Osteoblast (primary cell): ENCODE results near the gene RAVER1. TPM values are rescaled to one million over a fixed set of nuclear protein-coding genes. Genes with fewer than 3 reads are reported as not detected.
A peak's percentile ranks its signal among the peaks of the same experiment; 100 is the strongest.

ENCODE experiments used
- DNase-seq: peaks from one replicate; pipeline ENCODE4 v3.0.0; 2011; ENCODE audit warnings: low spot score, mixed read lengths; ENCODE audit not compliant: insufficient read length; ENCODE audit errors: missing footprints
- H2AFZ ChIP-seq: 2 replicates; pipeline ENCODE4 v1.6.0; 2011; ENCODE audit warnings: mild to moderate bottlenecking, low read length
- H3K27ac ChIP-seq: 2 replicates; pipeline ENCODE4 v1.5.1; 2011; ENCODE audit warnings: mild to moderate bottlenecking, low read depth, low read length, moderate library complexity
- H3K27me3 ChIP-seq: 2 replicates; pipeline ENCODE4 v1.6.0; 2012; ENCODE audit warnings: mild to moderate bottlenecking, control low read depth, inconsistent platforms, low read length, moderate library complexity; ENCODE audit not compliant: insufficient read depth
- H3K36me3 ChIP-seq: 2 replicates; pipeline ENCODE4 v1.5.1; 2011; ENCODE audit warnings: mild to moderate bottlenecking, low read length, control low read depth, moderate library complexity; ENCODE audit not compliant: insufficient read depth
- H3K4me1 ChIP-seq: 2 replicates; pipeline ENCODE4 v1.5.1; 2011; ENCODE audit warnings: mild to moderate bottlenecking, low read length, control low read depth, moderate library complexity; ENCODE audit not compliant: insufficient read depth
- H3K4me2 ChIP-seq: 2 replicates; pipeline ENCODE4 v1.6.0; 2011; ENCODE audit warnings: mild to moderate bottlenecking, low read length; ENCODE audit not compliant: insufficient read depth
- H3K4me3 ChIP-seq: fragments of 200-600 bp; sonication (generic); 3 replicates; pipeline ENCODE4 v1.5.1; 2012; ENCODE audit warnings: mild to moderate bottlenecking, low read length, inconsistent platforms; ENCODE audit not compliant: insufficient read depth
- H3K79me2 ChIP-seq: 2 replicates; pipeline ENCODE4 v1.6.0; 2012; ENCODE audit warnings: mild to moderate bottlenecking, low read length, control low read depth, inconsistent platforms; ENCODE audit not compliant: insufficient read depth
- H3K9me3 ChIP-seq: 2 replicates; pipeline ENCODE4 v1.5.1; 2011; ENCODE audit warnings: low read depth, low read length, control low read depth
- H4K20me1 ChIP-seq: 2 replicates; pipeline ENCODE4 v1.6.0; 2012; ENCODE audit warnings: mild to moderate bottlenecking, low read length, control low read depth; ENCODE audit not compliant: insufficient read depth
- total RNA-seq: library from RNA; depleted of rRNA; stranded (reverse); fragments of >200 nt; gene quantifications from 2 replicates; pipeline ENCODE4 v1.2.3, GENCODE V29; 2012
- TF ChIP-seq, protein P1 (sequence below): IDR thresholded peaks from 2 replicates; pipeline ENCODE4 v1.5.1; 2011; ENCODE audit warnings: mild to moderate bottlenecking, low read depth, low read length, moderate library complexity; ENCODE audit errors: extremely low read depth

The RAVER1 gene
- total RNA-seq, 1 donor: 8.0 TPM

DNA sequence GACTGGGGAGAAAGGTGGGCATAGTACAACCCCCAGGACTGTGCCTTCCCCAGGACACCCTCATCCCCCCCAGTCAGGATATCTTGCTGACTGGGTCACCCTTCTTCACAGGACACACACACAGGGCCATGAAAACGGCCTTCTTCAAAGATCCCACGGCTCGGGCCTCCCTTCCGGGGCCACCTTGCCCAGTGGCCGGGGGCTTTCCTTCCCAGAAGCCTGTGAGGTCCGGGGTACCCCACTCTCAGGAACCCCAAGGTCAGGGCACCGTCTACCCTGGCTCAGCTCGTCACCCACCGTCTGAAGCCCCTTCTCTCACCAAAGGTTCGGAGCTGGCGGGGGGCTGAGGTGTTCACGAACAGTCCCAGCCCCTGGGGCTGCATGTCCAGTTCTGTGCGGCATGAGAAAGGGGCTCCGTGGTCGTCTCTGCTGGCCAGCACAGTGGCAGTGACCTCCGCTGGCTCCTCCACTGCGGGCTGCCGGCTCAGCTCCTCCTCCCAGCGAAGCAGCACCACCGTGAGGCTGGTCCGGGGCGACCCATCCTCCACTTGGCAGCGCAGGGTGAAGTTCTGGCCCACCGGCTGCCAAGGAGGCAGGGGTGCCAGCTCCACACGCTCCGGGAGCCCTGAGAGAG, 2.1 kb upstream of the RAVER1 start:
- Histone ChIP-seq H2AFZ (peak overlapping the region; percentile 96), H3K4me2 (peak overlapping the region; percentile 99), H4K20me1 (peaks cover 15% of the 10 kb centered on the region), H3K27me3 (no peaks in the 10 kb centered on the region), H3K4me3 (peak overlapping the region; percentile 99), H3K27ac (no peak overlapping the region), H3K36me3 (peaks cover 2% of the 10 kb centered on the region), H3K4me1 (peaks cover 22% of the 10 kb centered on the region), H3K9me3 (no peaks in the 10 kb centered on the region), H3K79me2 (peaks cover 28% of the 10 kb centered on the region)
- DNase-seq: no peak
- TF ChIP-seq, protein P1, sequence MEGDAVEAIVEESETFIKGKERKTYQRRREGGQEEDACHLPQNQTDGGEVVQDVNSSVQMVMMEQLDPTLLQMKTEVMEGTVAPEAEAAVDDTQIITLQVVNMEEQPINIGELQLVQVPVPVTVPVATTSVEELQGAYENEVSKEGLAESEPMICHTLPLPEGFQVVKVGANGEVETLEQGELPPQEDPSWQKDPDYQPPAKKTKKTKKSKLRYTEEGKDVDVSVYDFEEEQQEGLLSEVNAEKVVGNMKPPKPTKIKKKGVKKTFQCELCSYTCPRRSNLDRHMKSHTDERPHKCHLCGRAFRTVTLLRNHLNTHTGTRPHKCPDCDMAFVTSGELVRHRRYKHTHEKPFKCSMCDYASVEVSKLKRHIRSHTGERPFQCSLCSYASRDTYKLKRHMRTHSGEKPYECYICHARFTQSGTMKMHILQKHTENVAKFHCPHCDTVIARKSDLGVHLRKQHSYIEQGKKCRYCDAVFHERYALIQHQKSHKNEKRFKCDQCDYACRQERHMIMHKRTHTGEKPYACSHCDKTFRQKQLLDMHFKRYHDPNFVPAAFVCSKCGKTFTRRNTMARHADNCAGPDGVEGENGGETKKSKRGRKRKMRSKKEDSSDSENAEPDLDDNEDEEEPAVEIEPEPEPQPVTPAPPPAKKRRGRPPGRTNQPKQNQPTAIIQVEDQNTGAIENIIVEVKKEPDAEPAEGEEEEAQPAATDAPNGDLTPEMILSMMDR: no peak

DNA sequence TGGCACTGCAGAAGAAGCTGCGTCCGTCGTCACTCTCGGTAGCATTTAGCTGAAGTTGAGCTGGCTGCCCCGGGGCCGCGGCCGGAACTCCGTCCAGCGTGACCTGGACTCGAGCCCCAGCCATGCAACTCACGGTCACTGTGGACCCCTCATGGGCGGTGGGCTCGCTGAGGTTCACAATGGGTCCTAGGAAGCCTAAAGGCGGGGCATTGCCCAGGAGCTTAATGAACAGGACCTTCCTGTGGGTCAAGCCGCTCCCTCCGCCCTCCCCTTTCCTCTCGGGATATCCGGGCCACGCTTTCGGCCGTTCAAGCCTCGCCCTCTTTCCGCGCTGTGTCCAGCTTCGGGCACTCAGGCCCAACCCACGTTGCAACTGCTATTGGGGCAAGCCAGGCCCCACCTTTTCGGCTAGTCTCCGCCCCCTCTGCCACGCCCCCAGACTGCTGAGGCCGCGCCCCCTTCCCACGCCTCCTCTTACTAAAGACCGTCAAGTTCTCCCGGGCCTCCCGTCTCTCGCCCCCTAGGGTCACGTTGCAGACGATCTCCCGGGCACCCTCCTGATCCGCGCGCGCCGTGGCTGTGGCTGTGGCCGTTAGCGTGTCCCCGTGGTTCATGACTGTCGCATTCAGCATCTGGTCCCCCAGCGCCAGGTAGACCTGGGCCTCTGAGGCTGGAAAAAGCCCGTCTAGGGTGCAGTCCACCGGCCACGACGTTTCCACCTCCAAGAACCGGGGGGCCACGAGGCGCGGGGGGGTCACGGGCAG, 1.4 kb upstream of the RAVER1 start:
- H3K79me2 ChIP-seq: peaks cover 34% of the 10 kb centered on the region
- peaks cover 20% of the 10 kb centered on the region for H4K20me1 ChIP-seq
- H2AFZ ChIP-seq: peak overlapping the region; percentile 96
- no peaks in the 10 kb centered on the region for H3K27me3 ChIP-seq
- TF ChIP-seq, protein P1: no peak
- peak overlapping the region; percentile 99 for H3K4me3 ChIP-seq
- no peaks in the 10 kb centered on the region for H3K9me3 ChIP-seq
- H3K36me3 ChIP-seq: peaks cover 9% of the 10 kb centered on the region
- peak overlapping the region; percentile 99 for H3K4me2 ChIP-seq
- H3K4me1 ChIP-seq: peaks cover 22% of the 10 kb centered on the region
- H3K27ac ChIP-seq: peak overlapping the region; percentile 60
- peak; percentile 99 for DNase-seq

DNA sequence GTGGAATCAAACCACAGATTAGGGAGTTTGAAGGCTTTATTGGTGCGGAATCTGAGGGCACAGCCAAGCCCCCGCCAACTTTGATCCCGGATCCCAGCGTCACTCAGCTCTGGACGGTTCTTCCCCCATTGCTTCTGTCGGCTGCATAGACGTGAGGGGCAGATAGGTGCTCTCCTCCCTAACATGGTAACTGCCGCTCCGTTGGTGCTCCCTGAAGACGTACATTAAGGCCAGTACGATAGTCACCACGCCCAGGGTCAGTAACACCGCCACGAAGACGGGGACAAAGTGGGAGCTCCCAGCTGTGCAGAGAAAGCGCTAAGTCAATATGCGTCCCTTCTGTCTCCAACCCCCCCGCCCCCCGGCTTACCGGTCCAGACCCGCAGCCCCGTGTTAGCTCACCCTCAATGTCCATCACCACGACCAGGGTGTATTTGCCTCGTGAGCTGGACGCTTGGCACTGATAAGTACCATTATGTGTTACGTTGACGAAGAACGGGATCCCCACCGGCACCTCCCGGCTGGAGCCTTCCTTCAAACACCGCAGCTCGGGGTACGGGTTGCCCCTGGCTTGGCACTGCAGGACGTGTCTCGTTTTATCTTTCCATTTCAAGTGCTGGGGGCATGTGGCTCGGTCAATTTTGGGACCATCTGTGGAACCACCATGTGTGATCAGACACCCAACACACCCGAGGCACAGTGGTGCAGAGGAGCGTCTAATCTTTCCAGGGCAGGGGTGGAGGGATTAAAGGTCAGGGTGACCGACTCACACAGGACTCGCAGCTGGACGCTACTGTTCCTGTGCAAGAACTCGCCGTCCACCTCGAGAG, 644 bp upstream of the RAVER1 start:
- Histone ChIP-seq H3K27ac (peak overlapping the region; percentile 96), H3K4me2 (peak overlapping the region; percentile 99), H2AFZ (peak overlapping the region; percentile 96), H3K4me3 (peak overlapping the region; percentile 99), H3K27me3 (no peaks in the 10 kb centered on the region), H3K36me3 (peaks cover 15% of the 10 kb centered on the region), H3K4me1 (peaks cover 22% of the 10 kb centered on the region), H3K79me2 (peaks cover 42% of the 10 kb centered on the region), H3K9me3 (no peaks in the 10 kb centered on the region), H4K20me1 (peaks cover 26% of the 10 kb centered on the region)
- peak; percentile 74 for DNase-seq
- TF ChIP-seq, protein P1: no peak
